Epithelial cell of proximal tubule (primary cell): ENCODE results near the gene APOA5. TPM values are rescaled to one million over a fixed set of nuclear protein-coding genes. Genes with fewer than 3 reads are reported as not detected.
A peak's percentile ranks its signal among the peaks of the same experiment; 100 is the strongest.

Experiments
- DNase-seq: peaks from one replicate; pipeline ENCODE4 v3.0.0-alpha.2; 2011; ENCODE audit warnings: low read depth
- H3K4me3 ChIP-seq: 2 replicates; pipeline ENCODE4 v1.5.1; 2011; ENCODE audit warnings: low read depth, mild to moderate bottlenecking, low read length
- CTCF ChIP-seq: conservative IDR thresholded peaks from 2 replicates; pipeline ENCODE4 v1.5.1; 2012; ENCODE audit warnings: low read depth, mild to moderate bottlenecking, low read length
- total RNA-seq: library from RNA; depleted of rRNA; stranded (reverse); fragments of >200 nt; gene quantifications from 2 replicates; pipeline ENCODE4 v1.2.3, GENCODE V29; 2015

APOA5 gene
- total RNA-seq, 1 donor from 2014 or later = not detected

DNA sequence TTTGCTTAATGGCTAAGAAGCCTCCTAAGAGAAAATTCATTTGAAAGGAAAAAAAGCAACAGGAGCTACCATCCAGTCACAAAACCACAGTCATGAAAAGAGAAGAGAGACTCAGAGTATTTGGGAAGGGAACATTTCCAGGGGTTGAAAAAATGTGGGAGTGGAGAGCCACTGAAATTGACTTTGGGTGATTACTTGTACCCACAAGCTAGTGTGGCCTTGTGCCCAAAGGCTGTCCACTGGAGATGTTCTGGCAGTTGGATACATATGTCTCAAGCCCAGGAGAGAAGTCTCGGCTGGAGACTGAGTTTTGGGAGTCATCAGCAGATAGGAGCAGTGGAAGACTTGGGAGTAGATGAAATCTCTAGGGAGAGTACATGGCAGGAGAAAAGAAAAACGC, 3.2 kb upstream of the APOA5 start:
- DNase-seq = no peak
- no peak overlapping the region for H3K4me3 ChIP-seq
- TF ChIP-seq CTCF = no peak

GRCh38 chr11:116793772-116794097, 2.1 kb upstream of the APOA5 start:
- no peak overlapping the region for H3K4me3 ChIP-seq
- DNase-seq = no peak
- no peak for TF ChIP-seq CTCF

DNA sequence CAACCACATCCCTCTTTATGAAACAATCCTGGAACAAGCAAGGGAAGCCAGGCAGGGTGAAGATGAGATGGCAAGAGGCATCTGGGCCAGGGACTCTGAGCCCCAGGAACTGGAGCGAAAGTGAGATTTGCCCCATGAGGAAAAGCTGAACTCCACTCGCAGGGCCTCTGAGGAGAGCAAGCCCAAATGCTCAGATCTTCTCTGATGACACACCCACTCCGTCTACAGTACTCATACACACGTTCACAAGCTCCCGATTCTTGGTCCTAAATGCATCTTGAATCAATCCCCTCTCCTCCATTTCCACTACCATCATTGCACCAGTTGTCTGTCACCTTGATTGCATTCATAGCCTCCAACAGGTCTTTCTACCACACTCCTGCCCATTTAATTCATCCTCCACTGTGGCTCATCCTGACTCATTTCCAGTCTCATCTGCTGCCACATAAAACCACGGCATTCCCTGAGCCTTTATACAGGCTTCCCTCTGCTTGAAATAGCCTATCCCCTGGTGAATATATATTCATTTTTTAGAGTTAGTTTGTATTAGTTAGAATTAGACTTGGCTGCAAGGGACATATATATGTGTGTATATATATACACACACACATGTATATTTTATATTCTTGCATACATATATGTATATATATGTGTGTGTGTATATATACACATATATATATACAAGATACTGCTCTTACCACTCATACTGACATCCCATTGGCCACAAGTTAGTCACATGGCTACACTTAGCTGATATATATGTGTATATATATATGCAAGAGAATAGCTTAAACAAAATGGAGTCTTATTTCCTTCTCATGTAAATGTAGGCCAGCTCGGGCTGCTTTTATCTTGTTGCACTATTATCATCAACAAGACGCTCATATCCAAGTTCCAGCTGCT, 1.4 kb upstream of the APOA5 start:
- no peak for TF ChIP-seq CTCF
- DNase-seq = no peak
- H3K4me3 ChIP-seq = no peak overlapping the region

DNA sequence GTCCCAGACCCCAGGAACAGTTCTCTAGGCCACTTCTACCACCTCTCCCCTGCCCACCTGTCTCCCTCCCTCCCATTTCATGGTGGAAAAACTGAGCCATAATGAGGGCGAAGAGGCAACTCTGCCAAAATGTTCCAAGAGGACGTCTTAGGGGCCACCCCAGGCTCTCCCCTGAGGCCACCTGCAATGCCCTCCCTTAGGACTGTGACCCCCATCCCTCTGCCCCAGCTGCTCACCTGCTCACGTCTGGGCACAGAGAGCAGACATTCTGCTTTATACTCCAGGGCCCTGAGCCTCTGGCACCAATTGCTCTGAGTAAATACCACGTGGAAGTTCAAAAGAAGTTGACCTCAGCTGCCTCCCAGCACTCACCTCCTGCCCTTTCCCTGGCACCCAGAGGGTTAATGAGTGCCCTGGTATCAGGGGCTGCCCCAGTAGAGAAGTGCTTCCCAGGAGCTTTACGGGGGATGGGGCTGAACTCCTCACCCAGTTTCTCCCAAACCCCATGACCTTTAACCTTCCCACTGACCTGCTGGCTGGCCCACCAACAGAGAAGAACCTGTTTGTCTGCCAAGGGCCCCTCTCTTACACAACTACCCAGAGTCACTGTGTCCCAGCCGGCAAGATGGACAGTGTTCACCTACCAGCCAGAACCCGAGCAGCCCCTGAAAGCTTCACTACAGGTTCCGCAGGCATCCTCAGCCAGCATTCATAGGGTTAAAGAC, 627 bp upstream of the APOA5 start:
- no peak overlapping the region for H3K4me3 ChIP-seq
- TF ChIP-seq CTCF = no peak
- no peak for DNase-seq

DNA sequence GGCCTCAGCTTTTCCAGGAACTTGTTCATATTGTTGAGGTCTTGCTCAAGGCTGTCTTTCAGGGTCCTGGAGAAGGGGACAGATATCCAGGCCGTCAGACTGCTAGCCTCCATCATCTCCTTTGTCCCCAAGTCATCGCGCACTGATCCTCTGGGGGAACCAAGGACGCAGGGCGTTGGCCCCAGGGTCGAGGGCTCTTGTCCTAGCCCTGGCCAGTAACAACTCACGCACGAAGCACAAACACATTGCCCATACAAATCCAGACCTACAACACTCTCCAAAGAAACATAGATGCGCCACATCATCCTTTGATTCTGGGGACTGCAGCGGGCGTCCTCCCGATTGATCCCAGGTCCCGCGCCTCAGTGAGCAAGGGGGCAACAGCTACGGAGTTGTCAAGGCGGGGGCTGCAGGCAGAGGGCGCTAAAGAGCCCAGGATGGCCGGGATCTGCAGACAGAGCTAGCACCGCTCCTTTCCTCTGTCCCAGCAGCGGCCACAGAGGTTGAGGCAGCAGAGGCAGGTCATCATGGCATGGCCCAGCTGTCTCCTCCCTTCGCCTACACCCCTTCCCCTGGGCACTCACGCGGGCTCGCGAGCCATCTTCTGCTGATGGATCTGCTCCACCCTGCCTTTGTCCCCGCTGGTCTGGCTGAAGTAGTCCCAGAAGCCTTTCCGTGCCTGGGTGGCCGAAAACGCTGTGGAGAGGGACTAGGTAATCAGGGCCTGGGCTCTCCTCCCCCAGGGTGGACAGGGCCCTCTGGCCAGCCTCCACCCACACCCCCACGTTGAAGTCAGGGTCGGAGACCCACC, 472 bp downstream of the APOA5 start:
- no peak for DNase-seq

More for the DNA sequence above, 472 bp downstream of the APOA5 start:
- TF ChIP-seq CTCF = peak; percentile 89
- H3K4me3 ChIP-seq = no peak overlapping the region
